ENCODE data around the gene MAGOHB.
"Not testable (repeated sequence)": the region's sequence is repeated elsewhere in the genome, so short reads cannot be mapped to it uniquely, and the experiment has no call there.

The MAGOHB gene

DNA sequence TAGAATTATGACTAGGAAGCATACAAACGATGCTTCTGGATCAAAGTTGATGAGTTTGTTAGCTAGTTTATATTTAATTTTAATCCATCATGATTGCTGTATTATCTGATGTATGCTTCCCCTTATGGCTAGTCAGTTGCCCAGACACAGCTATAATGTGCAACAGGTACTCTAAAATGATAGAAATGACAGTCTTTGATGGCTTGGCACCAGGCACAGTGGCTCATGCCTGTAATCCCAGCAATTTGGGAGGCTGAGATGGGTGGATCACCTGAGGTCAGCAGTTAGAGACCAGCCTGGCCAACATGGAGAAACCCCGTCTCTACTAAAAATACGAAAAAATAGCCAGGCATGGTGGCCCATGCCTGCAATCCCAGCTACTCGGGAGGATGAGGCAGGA is 2.2 kb downstream of the MAGOHB start:
- not testable (repeated sequence) for DNase-seq

DNA sequence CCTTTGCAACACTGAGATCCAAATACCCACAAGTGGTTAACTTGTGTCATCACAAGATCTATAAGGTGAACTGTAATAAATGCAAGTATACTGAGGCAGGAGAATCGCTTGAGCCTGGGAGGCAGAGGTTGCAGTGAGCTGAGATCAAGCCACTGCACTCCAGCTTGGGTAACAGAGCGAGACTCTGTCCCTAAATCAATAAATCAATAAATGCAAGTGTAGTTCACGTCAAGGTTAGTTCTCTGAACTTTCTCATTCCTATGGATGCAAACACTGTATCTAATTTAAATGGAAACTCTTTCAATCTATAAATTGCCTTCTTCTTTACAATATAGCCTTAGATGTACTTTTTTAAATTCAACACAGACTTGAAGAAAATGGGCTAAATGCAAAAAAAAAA is 3.2 kb downstream of the MAGOHB start:
- DNase-seq: no peak

DNA sequence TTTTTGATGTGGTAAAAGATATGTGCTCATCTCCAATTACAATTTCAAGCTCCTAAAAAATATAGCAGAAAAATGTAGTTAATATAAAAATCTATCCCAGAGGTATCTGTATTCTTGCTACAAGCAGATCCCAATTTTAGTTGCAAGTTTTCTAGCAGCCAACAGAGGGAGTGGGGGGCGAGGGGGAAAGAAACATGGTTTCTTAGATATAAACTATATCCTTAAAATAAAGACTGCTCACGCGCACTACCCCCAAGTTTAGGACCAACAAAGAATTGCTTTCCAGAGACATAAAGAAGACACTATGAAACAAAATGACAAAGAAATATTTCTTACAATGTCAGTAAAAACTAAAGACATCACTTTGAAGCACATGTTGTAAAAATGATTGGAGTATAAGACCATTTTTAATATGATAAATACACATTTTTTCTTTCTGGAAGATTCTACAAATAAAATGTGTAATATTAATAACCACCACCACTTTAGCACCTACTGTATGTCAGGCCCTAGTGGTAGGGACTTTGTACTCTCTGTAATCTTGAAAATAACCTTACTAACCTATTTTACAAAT is 5.4 kb downstream of the MAGOHB start:
- DNase-seq: peak in 2 of 3 donors; percentile 28 to 31

DNA sequence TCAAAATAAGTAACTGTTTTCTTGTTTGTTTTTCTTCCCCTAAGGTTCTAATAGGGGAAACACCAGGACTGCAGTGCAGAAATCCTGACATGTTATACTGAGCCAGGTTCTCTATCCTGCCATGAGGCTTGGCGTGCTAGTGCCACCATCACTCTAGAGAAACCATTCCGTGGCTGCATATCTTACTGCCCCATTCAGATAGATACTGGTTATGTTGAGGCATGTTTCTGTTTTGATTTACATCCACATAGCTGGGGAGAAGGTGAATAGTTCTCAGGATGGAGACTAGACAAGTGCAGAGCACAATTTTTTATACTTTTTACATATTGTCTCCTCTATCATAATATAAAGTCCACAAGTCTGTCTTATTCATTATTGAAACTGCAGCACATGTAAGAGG is 11.5 kb downstream of the MAGOHB start:
- no peak for DNase-seq

DNA sequence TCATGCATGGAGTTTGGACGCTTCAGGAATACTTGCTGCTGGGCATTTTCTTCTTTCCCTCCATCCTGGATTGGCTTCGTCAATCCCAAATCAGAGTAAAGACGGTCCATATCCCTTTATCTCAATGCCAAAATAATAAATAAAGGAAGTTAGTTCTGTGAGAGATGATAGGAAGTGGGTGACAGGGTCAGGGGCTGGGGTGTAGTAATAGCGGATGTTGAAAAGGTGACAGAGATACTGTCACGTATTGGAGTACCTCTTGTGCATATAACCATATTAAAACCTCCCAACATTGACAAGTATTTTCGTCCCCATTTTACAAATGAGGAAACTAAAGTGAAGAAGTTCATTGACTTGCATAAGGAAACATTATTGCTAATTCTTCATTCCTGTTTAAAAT is 12.4 kb downstream of the MAGOHB start:
- DNase-seq: no peak

DNA sequence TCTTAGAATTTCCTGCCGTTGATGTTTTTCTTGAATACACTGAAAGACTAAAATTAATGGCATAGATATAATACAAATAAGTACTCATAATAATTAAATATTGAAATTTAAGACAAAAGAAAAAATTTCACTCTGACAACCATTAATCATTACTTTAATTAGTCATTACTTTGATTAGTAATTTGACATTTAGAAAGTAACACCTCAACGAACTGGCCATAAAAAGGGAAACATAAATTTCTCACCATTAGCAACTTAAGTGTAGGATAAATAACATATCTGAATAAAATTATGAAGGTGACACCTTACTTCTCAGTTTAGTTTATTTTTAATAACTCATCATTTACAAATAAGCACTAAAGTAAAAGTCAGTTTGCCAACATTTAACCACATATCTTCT is 17.5 kb downstream of the MAGOHB start:
- DNase-seq: no peak

DNA sequence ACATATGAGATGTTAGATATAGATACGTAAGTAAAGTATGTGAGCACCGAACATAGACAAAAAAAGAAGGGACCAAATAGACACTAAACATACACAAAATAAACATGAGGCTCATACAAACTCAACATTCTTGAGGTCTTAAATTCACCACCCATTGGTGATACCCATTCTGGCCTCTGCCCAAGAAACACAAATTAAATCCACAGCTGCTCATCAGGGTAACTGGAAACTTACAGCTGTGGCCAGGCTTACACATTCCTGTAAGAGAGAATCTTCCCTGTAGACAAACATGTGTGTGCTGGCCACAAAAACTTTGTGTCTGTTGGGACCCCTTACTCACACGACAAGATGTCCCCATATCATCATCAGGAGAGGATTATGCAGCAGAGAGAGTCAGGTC is 22.4 kb downstream of the MAGOHB start:
- no peak for DNase-seq

DNA sequence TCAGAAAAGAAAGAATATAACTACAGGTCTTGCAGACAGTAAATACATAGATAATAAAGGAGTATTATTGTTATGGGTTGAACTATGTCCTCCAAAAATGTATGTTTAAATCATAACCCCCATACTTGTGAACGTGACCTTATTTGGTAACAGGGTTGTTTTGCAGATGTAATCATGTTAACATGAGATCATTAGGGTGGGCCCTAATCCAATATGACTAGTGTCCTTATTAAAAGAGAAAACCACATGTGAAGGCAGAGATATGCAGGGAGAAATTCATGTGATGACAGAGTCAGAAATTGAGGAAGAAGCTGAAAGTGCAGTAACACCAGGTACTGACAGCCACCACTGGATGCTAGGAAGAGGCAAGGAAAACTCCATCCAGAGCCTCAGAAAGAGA is 29.0 kb downstream of the MAGOHB start:
- DNase-seq: no peak

DNA sequence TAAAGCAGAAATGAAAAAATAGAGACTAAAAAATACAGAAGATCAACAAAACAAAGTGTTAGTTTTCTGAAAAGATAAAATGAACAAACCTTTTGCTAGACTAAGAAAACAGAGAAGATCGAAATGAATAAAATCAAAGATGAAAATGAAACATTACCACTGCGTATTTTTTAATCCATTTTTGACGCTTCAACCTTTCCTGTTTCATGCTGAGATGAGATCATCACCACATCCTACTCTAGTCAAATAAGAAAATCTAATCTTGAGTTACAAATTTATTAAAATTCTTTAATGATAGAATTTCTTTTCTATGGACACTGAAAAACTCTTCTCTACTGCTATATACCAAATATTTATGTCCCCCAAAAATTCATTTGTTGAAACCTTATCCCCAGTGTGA is 30.7 kb downstream of the MAGOHB start:
- no peak for DNase-seq

DNA sequence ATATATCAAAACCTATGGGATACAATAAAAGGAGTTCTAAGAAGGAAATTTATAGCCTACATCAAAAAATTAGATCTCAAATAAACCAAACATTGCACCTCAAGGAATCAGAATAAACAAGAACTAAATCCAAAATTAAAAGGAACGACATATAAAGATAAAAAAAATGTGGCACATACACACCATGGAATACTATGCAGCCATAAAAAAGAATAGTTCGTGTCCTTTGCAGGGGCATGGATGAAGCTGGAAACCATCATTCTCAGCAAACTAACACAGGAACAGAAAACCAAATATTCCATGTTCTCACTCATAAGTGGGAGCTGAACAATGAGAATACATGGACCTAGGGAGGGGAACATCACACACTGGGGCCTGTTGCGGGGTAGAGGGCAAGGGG is 31.3 kb downstream of the MAGOHB start:
- not testable (repeated sequence) for DNase-seq

DNA sequence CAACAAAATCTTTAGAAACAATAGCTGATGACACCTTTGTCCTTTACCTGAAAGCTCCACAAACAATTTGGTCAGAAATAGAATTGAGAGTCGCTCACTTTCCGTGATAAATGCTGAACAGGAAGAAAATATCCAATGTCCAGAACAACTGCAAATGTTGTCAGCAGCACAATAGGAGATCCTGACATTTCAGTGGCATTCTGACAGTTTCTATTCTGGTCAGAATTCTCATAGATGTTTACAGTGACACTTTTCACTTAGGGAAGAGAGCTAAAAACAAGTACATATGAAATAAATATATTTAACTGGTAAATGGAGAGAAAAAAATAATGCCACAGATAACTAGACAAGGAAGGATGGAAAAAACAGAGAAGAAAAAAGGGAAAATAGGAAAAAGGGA is 39.1 kb downstream of the MAGOHB start:
- no peak for DNase-seq

DNA sequence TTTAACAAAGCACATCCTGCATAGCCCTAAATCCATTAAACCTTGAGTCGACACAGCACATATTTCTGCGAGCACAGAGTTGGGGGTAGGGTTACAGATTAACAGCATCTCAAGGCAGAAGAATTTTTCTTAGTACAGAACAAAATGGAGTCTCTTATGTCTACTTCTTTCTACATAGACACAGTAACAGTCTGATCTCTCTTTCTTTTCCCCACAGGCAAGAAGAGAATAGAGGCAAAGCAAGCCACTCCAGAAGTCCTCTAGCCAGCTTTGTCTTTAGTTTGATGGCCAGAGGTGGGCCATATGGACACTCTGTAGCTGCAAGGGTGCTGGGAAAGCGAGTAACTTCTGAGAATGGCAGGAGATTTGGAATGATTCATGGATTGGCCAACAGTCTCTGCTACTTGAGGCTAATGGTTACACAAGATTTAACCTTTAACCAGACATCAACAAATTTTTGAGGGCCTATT is 41.4 kb downstream of the MAGOHB start:
- peak in 2 of 3 donors; percentile 7 to 31 for DNase-seq

DNA sequence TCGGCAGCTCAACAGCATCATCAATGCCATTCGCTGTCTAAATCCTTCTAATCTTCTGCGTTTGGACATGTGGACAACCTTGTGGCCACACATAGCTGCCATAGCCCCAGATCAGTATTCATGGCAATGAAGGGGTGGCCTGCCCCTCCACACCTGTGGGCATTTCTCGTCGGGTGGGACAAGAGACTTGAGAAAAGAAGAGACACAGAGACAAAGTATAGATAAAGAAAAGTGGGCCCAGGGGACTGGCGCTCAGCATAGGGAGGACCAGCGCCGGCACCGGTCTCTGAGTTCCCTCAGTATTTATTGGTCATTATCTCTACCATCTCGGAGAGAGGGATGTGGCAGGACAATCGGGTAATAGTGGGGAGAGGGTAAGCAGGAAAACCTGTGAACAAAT is 42.3 kb downstream of the MAGOHB start:
- no peak for DNase-seq

DNA sequence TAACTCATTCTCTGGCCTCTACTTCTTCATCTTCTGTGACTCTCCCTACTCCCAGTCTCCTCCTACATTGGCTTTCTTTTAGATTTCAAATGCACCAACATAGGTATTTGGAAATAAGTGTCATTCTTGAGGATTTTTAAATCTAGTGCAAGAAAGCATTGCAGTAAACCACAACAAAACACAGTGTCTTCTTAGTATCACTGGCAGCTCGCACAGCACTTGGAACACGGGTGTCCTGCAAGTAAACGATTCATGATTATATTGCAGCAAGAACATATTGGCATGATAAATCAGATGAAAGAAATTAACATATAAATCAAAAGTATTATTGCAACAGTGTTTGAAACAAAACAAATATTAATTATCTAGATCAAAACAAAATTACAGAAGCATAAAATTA is 45.6 kb downstream of the MAGOHB start:
- no peak for DNase-seq

DNA sequence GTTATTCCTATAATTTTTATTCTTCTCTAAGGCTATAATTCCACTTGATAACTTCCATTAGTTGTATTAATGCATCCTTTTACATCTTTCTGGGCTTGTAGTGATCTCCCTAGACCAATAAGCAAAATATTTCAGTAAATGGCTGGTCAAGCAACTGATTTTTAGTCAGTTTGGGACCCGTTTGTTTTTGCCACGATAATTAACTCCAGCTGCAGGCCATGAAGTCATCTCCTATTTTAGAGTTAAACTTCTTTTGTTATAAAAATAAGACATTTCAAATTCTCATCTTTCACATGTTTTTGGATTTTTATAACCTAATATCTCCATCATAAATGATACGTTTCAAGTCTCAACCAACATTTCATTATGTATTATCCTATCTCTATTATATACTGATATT is 49.4 kb downstream of the MAGOHB start:
- no peak for DNase-seq

DNA sequence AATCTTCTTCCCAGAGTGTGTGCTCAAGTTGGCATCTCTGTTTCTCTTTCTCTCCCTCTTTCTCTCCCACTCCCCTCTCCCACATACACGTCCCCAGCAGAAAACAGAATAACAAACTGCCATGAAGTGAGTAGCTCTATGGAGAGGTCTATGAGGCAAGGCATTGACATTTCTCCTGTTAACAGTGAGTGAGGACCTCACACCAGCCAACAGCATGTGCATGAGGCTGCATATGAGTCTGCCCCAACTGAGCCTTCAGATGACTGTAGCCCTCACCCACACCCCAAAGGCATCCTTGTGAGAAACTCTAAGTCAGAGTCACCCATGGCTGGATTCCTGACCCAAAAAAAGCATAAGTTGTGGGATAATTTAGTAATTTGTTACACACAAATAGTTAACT is 50.4 kb downstream of the MAGOHB start:
- no peak for DNase-seq

DNA sequence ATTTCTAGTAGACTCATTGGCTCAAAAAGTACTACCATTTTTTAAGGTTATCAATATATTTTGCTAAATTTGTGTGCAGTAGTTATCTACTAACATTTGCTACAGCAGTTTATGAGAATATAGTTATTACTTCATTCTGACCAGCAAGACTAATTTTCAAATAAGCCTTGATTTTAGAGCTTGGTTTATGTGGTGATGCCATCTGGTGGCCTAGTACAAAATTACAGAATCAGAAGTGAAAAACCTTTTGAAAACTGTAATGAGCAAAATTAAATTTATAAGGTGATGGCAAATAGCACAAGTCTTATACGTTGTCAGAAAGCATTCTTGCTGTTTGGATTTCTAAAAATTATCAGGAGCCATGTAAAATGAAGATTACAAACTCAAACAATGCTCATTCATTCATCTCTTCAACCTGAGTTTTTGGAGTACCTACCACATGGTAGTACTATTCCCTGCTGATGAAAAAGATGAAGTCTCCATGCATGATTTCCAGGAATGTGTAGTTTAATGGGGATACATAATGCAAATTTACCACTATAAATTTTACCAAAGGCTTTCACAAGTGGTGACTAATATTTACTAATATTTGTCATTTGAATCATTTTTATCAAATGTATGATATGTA is 51.0 kb downstream of the MAGOHB start:
- DNase-seq: peak; percentile 50 to 72 (median 70)

DNA sequence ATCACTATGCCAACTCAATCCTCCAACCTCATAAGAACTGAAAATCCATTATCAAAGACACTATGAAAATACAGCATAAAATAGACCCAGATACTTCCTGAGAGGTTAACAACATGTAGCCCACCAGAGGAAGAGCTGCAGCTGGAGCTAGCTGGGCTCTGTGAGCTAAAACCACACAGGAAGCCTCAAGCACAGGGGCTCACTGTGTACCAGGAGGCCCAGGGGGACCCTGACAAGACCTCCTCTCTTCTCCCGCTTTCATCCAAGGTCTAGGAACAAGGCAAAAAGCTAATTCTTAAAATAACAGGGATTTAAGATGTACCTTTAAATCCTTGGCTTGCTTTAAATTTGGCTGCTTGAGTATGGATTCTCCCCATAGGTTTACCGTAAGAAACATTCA is 54.2 kb downstream of the MAGOHB start:
- DNase-seq: no peak

DNA sequence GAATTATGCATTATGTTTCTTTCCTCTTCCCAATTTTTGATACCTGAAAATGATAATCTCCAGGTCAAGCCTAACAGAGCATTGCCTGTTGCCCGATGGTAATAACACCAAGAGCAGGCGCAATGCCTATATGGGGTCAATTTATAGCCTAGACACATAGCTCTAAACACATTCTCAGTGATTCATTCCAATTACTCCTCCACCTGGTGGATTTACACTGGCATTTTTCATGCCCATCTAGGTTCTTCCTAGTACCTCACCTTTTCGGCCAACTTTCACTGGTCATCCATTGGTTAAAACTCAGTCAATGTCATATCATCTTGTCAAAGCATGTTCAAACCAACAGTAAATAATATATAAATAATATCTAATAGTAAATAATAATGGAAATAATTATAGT is 54.6 kb downstream of the MAGOHB start:
- no peak for DNase-seq

DNA sequence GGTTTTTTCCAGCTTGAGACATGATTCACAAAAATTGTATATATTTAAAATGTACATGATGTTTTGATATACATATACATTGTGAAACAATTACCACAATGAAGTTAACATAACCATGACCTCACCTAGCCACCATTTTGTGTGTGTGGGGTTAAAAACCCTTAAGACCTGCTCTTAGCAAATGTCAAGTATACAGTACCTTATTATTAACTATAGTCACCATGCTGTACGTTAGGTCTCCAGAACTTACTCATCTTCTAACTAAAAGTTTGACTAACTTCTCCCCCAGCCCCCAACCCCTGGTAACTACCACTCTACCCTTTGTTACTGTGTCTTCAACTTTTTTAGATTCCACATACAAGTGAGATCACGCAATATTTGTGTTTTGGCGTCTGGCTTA is 55.1 kb downstream of the MAGOHB start:
- DNase-seq: no peak

DNA sequence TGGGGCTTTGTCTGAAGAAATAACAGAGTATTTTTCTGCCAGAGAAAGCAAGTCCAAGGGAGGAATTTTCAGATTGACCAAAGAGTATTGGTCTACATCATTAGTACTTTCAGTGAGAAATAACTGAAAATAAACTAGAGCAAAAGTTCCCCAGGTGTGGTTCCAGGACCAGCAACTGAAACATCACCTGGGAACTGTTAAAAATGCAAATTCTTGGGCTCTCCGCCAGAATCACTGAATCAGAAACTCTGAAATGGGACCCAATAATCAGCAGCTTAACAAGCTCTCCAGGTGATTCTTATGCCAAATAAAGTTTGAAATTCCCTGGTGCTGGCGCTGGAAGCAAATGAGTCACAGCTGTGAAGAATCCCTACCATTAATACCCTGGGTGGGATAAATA is 55.6 kb downstream of the MAGOHB start:
- DNase-seq: no peak

DNA sequence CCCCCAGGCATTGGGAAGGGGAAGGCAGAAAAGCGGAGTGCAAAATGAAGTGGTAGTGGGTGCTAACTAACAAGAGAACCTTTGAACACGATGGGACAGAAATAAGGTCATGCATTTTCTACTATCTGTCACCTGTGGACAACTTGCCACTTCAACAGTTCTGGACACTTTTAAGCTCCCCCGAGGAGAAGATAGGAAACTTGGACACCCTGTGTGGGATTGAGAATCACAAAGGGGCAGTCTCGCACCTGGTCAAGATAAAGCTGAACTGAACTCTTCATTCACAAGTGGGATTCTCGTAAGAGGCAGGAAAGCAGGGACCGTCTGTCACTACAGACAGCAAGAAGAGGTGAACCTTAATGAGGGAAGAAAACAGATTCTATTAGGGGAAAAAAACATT is 56.1 kb downstream of the MAGOHB start:
- no peak for DNase-seq

DNA sequence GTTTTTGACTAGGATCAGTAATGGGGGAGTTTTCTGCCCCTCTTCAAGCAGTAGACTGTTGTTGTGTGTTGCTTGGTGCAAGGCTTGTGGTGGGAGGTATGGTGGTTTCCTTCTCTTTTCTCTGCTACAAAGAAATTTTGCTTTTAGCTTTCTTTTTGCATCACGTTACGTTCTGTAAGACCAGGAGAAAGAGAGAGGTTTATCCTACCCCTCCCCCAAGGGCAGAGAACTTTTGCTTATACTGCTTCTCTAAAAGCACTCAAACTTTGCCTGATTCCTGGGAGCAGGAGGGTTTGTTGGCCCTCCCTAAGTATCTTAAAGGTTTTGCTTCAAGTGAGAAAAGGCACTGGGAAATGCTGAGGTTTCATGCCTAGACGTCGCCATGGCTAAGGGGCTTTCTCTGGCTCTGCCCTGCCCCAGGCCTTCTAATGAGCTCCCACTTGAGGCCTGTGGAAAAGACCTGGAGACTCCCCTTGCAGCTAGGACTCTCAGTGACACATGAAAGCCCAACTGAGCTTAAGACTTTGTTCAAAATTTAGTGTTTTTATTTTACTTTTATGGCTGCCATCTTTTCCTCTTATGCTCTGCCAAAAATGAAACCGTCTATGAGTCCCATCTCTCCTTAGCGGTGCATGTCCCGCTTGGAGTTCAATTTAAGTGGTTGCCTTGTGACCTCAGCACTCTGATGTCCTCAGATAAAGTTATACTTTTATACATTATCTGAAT is 58.5 kb downstream of the MAGOHB start:
- no peak for DNase-seq

DNA sequence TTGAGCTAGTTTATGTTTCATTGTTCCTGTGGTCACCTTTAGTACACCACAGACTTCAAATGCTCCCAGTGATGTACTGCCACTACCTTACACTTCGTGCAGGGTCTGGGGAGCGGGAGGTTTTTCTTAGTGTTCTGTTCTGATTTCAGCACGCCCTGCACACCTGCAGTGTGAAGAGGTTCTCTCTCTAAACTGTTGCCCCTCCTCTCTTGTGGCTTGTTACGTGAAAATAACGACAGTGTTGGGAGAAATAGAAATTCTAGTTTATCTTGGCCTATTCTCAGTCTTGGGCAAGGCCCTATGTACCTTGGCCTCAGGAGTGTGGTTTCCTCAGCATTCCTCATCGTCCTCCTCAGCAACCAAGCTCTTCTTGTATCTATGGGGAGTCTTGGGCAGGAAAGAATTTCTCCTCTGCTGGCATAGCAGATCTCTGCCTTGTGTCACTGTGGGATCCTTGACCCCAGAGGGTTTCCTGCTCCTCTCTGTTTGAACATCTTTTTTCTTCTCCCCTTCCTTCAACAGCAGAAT is 59.1 kb downstream of the MAGOHB start:
- DNase-seq: no peak

Data from suppressor macrophage treated with lipopolysaccharide for 1 hour (primary cell).